Nucleus accumbens (tissue), 56 donors: Measurements from ENCODE around the gene BASP1.
"Not testable (repeated sequence)": the region's sequence is repeated elsewhere in the genome, so short reads cannot be mapped to it uniquely, and the experiment has no call there.

Experiments
- DNase-seq, 56 donors: peaks; one replicate each; lab custom pipeline; 2025; lab: John Stamatoyannopoulos, UW

The BASP1 gene

DNA sequence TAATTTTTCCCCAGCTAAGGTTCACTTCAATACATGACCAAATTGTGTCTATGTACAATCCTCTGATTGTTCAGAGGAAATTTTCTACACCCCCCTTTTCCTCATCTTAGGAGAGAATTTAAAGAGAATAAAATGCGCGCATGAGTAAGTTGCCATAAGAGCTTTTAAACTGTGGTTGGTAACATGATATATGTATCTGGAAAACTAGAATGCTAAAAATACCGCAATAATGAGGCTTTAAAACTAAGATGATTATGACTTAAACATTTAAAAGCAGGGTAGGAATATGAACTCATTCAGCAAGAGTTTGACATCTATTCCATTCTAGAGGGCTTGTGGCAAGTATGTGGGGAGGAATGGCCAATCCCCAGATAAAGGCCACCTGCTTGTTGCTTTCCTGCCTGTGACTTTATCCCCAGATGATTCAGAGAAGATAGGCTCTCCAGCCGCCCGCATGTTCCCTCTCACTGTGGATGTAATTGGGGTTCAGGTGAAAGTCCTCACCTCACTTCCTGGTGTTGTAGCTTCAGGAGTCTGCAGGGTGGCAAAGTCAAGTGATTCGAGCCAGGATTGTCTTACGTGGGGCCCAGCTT is 26.5 kb upstream of the BASP1 start:
- DNase-seq, result no peak

GRCh38 chr5:17191574-17191973 is 25.9 kb upstream of the BASP1 start:
- not testable (repeated sequence) for DNase-seq

- no peak for DNase-seq
Measured at GRCh38 chr5:17192191-17192590, 25.2 kb upstream of the BASP1 start.

- DNase-seq, result no peak
Measured at GRCh38 chr5:17196024-17196423, 21.4 kb upstream of the BASP1 start.

DNA sequence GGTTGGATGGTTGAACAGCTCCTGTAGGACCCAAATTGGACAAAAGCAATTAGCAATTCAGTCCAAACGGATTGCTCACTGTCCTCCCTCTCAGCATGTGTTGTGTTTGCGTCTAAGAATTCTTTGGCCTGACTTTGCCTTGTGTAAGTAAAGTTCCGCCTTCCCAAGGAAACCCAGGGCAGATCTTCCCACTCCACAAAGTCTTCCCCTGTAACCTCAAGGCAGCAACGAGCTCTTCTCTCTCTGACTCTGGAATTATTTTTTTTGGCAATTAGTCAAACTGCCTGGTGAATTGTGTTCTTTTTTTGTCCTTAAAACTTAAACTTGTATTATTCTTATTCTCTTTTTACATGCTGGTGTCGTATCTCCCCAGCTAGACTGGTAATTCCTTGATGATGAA is 20.7 kb upstream of the BASP1 start:
- DNase-seq, result no peak

- peak in 17 of 56 donors; percentile 4 to 38 (median 15) for DNase-seq
Measured at GRCh38 chr5:17203329-17204132, 13.9 kb upstream of the BASP1 start.

DNA sequence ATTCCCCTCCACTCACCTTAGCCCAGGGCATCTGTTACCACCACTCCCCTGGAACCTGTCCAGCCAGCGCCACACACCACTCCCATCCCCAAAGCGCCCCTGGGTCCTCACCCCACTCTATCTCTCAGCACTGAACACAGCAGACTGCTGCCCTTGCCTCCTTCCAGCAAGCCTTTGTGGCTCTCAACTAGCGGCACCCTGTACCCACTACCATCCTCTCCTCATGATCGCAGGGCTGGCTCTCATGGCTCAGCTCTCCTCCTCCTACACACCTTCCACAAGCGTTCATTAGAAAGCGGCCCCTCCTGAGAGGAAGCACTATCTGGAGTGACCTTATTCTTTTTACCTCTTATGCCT is 13.3 kb upstream of the BASP1 start:
- DNase-seq, result no peak

GRCh38 chr5:17206021-17206420 is 11.4 kb upstream of the BASP1 start:
- DNase-seq, result no peak

GRCh38 chr5:17212191-17212590 is 5.2 kb upstream of the BASP1 start:
- DNase-seq, result no peak

GRCh38 chr5:17212996-17213395 is 4.4 kb upstream of the BASP1 start:
- DNase-seq, result no peak

DNA sequence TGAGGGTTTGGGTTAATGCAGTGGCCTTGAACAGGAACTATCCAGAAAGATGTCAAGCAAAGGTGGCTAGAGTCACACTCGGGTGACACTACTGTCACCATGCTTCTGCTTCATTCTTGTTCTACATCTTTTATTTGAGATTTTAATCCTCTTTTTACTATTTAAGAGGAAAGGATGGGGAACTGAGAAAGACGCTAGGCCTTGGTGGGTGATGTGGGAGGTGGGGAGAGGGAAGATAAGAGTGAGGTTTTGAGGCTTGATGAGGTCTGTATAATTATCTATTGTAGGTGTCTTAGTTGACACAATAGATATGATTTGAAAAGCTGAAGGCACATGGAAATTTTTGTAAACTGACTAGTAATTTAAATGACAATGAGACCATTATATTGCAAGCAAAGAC is 3.5 kb upstream of the BASP1 start:
- DNase-seq, result no peak

GRCh38 chr5:17214893-17215292 is 2.5 kb upstream of the BASP1 start:
- DNase-seq, result peak in 1 of 56 donors; percentile 9

- no peak for DNase-seq
Measured at GRCh38 chr5:17215361-17215760, 2.1 kb upstream of the BASP1 start.

DNA sequence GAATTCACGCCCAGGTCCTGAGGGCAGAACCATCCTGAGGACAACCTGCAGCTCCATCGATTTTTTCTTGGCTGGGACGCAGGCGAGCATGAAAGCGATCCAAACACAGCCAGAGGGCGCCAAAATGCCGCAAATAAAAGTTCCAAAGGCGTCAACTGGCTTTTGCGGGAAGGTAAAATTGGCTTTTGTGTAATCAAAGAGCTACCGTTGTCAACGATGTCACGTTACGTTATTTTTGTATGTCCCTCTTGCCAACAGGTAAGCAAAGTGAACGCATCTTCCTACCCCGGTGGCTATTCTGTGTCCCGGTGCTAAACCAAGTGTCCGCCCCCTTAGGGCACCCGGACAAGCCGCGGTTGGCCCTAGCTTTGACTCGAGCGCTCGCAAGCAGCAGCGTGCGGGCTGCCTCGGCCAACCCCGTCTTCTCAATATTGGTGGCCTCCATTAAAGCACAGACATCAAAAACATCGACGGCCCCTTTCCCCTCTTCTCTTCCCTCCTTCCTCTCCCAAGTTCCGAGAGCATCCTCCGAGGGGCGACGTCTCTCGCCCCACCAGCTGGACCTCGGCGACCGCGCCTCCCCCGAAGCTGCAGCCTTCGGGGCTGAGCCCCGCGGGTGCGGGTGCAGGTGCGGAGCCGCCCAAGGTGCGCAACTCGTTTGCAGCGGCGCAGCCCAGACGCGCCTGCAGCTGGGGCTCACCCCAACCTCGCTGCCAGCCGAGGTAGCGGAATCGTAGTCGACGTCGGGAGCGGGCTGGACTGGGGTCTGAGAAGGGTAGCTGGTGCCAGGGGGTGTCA is 1.1 kb upstream of the BASP1 start:
- DNase-seq, result peak in 54 of 56 donors; percentile 18 to 91 (median 67)

DNA sequence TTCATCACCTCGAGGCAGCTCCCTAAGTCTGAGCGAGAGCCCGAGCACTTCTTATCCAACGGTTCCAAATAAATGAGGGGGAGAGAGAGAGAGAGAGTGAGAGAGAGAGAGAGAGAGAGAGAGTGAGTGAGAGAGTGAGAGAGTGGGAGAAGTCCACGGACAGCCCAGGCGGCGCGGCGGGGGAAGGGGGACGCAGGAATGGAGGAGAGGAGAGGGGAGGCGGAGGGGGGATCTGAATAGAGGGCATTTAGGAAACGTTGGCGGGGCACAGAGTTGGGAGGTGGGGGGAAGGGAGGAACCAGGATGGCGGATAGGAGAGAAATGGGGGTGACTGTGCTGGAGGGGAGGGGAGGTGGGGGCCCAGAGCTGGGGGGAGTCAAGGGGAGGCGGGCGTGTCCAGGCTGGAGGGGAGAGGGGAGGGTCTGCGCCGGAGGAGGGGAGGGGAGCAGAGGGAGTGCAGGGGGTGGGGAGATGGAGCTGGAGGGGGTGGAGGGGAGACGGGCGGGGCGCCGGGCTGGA is 398 bp upstream of the BASP1 start:
- DNase-seq, result peak in 18 of 56 donors; percentile 24 to 75 (median 52)

- peak in 18 of 56 donors; percentile 18 to 54 (median 41) for DNase-seq
Measured at GRCh38 chr5:17218353-17219005, 1.0 kb downstream of the BASP1 start.

- peak in 34 of 56 donors; percentile 10 to 76 (median 48) for DNase-seq
Measured at GRCh38 chr5:17219006-17219422, 1.6 kb downstream of the BASP1 start.

DNA sequence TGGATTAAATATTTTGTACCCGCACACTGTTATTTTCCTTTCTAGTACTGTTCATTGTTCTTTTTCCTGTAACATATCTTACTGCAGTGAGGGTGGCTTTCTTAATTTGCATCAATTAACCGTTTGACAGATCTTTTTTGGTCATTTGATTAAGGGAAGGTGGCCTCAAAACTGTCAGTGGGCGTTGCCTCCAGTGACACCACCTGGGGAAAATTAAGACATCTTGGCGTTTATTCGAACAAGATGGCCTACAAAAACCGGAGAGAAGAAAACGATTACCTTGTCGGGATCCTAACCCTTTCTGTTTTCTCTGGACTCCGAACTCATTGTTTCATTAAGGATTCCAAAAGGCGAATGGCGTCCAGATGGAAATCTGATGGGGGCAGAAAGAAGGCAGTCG is 2.0 kb downstream of the BASP1 start:
- no peak for DNase-seq

DNA sequence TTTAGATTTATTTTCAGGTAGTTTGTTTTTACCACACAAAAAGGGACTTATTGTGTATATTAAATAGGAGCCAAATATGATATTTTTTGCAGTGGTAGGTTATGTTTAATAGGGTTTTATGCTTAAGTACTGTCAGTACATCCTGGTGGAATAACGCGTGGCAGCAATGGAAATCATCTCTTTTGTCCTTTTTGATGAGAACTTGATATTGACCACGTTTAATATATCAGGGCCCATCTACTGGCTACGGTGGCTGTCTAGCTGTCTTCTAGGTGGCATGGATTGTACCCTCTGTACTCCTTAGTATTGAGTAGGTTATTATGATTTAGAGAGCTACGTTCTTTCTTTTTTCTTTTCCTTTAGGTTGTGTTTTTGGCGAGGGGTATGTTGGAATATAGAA is 2.6 kb downstream of the BASP1 start:
- no peak for DNase-seq

GRCh38 chr5:17220469-17220868 is 3.0 kb downstream of the BASP1 start:
- DNase-seq, result no peak
